H9 (cell line): ENCODE measurements around the gene DFFB. TPM values are rescaled to one million over a fixed set of nuclear protein-coding genes. Genes with fewer than 3 reads are reported as not detected.

Experiments used
- DNase-seq: peaks from one replicate; pipeline ENCODE4 v3.0.0-alpha.2; 2017
- H2AFZ ChIP-seq: one replicate; pipeline ENCODE4 v1.6.1; 2013; ENCODE audit warnings: mild to moderate bottlenecking, low read length, control low read depth, moderate library complexity
- H2AK5ac ChIP-seq: 2 replicates; pipeline ENCODE4 v1.6.1; 2013; ENCODE audit warnings: low read length, control low read depth, mixed read lengths; ENCODE audit not compliant: insufficient read length
- H2BK120ac ChIP-seq: one replicate; pipeline ENCODE4 v1.6.1; 2013; ENCODE audit warnings: low read depth, mild to moderate bottlenecking, low read length, control low read depth, inconsistent platforms; ENCODE audit not compliant: poor library complexity, severe bottlenecking
- H2BK12ac ChIP-seq: 2 replicates; pipeline ENCODE4 v1.6.1; 2013; ENCODE audit warnings: low read length, control low read depth, mixed read lengths, low read depth; ENCODE audit not compliant: insufficient read length
- H2BK15ac ChIP-seq: 2 replicates; pipeline ENCODE4 v1.6.1; 2013; ENCODE audit warnings: low read depth, low read length, control low read depth
- H2BK20ac ChIP-seq: one replicate; pipeline ENCODE4 v1.6.1; 2013; ENCODE audit warnings: low read depth, mild to moderate bottlenecking, low read length, control low read depth, inconsistent platforms; ENCODE audit not compliant: poor library complexity, severe bottlenecking
- H2BK5ac ChIP-seq: 2 replicates; pipeline ENCODE4 v1.6.1; 2013; ENCODE audit warnings: low read length, control low read depth, mixed read lengths; ENCODE audit not compliant: insufficient read length
- H3K14ac ChIP-seq: 2 replicates; pipeline ENCODE4 v1.6.1; 2013; ENCODE audit warnings: low read length, control low read depth; ENCODE audit not compliant: insufficient read depth
- H3K18ac ChIP-seq: 2 replicates; pipeline ENCODE4 v1.6.1; 2013; ENCODE audit warnings: low read depth, mild to moderate bottlenecking, mixed read lengths, low read length, control low read depth; ENCODE audit not compliant: insufficient read length
- H3K23ac ChIP-seq: 2 replicates; pipeline ENCODE4 v1.6.1; 2013; ENCODE audit warnings: low read length, control low read depth, mixed read lengths, low read depth; ENCODE audit not compliant: insufficient read length
- H3K23me2 ChIP-seq: 2 replicates; pipeline ENCODE4 v1.6.1; 2013; ENCODE audit warnings: low read depth, mild to moderate bottlenecking, mixed read lengths, low read length, control low read depth; ENCODE audit not compliant: insufficient read length, poor library complexity, severe bottlenecking
- H3K27ac ChIP-seq: 2 replicates; pipeline ENCODE4 v1.5.1; 2013; ENCODE audit warnings: low read length, control low read depth, mixed read lengths, low read depth; ENCODE audit not compliant: insufficient read length
- H3K27me3 ChIP-seq: 2 replicates; pipeline ENCODE4 v1.6.1; 2013; ENCODE audit warnings: low read length, control low read depth, inconsistent platforms; ENCODE audit not compliant: insufficient read depth
- H3K4ac ChIP-seq: 2 replicates; pipeline ENCODE4 v1.6.1; 2013; ENCODE audit warnings: low read depth, mild to moderate bottlenecking, control low read depth, inconsistent platforms, low read length, moderate library complexity
- H3K4me1 ChIP-seq: 2 replicates; pipeline ENCODE4 v1.6.1; 2013; ENCODE audit warnings: low read length, control low read depth, inconsistent platforms; ENCODE audit not compliant: insufficient read depth
- H3K4me2 ChIP-seq: 2 replicates; pipeline ENCODE4 v1.6.1; 2013; ENCODE audit warnings: low read length, control low read depth, mixed read lengths; ENCODE audit not compliant: insufficient read length, insufficient read depth
- H3K56ac ChIP-seq: 2 replicates; pipeline ENCODE4 v1.6.1; 2013; ENCODE audit warnings: low read depth, mild to moderate bottlenecking, mixed read lengths, low read length, control low read depth; ENCODE audit not compliant: insufficient read length
- H3K79me1 ChIP-seq: 2 replicates; pipeline ENCODE4 v1.6.1; 2013; ENCODE audit warnings: low read depth, mild to moderate bottlenecking, moderate library complexity, low read length, control low read depth, inconsistent platforms; ENCODE audit not compliant: insufficient read depth, poor library complexity, severe bottlenecking
- H3K79me2 ChIP-seq: 2 replicates; pipeline ENCODE4 v1.6.1; 2013; ENCODE audit warnings: low read length, control low read depth, inconsistent platforms; ENCODE audit not compliant: insufficient read depth
- H3K9ac ChIP-seq: 2 replicates; pipeline ENCODE4 v1.6.1; 2013; ENCODE audit warnings: low read length, control low read depth, mixed read lengths; ENCODE audit not compliant: insufficient read length; ENCODE audit errors: extremely low read depth
- H3K9me3 ChIP-seq: one replicate; pipeline ENCODE4 v1.6.1; 2013; ENCODE audit warnings: low read depth, low read length, inconsistent platforms; ENCODE audit not compliant: control insufficient read depth
- H3T11ph ChIP-seq: one replicate; pipeline ENCODE4 v1.6.1; 2013; ENCODE audit warnings: mild to moderate bottlenecking, low read length, control low read depth, inconsistent platforms
- H4K20me1 ChIP-seq: one replicate; pipeline ENCODE4 v1.6.1; 2013; ENCODE audit not compliant: control insufficient read depth, insufficient read length, insufficient read depth
- H4K5ac ChIP-seq: 2 replicates; pipeline ENCODE4 v1.6.1; 2013; ENCODE audit warnings: low read depth, mild to moderate bottlenecking, mixed read lengths, low read length, control low read depth; ENCODE audit not compliant: insufficient read length
- H4K8ac ChIP-seq: replicated peaks from 2 replicates; pipeline ENCODE4 v1.6.1; 2013; ENCODE audit warnings: low read length, control low read depth, mixed read lengths, low read depth; ENCODE audit not compliant: insufficient read length
- H4K91ac ChIP-seq: 2 replicates; pipeline ENCODE4 v1.6.1; 2013; ENCODE audit warnings: low read depth, mild to moderate bottlenecking, moderate library complexity, mixed read lengths, low read length, control low read depth; ENCODE audit not compliant: insufficient read length
- H3K27ac Mint-ChIP-seq, 3 experiments: 2 replicates in 2 of 3; 3 replicates in 1 of 3; pipeline ENCODE4 v1.8.0; 2020 to 2021; ENCODE audit warnings: mixed read lengths in 3 of 3, mild to moderate bottlenecking in 1 of 3, moderate library complexity in 1 of 3
- H3K27me3 Mint-ChIP-seq: 2 replicates; pipeline ENCODE4 v1.8.0; 2021; ENCODE audit warnings: low read depth, mild to moderate bottlenecking, moderate library complexity, mixed read lengths
- H3K36me3 Mint-ChIP-seq, 3 experiments: 2 replicates in 2 of 3; 3 replicates in 1 of 3; pipeline ENCODE4 v1.8.0; 2020 to 2021; ENCODE audit warnings: low read depth in 3 of 3, mixed read lengths in 3 of 3; ENCODE audit not compliant: insufficient read depth in 1 of 3
- H3K4me1 Mint-ChIP-seq, 2 experiments: 2 replicates each; pipeline ENCODE4 v1.8.0; 2020; ENCODE audit warnings: mixed read lengths in 2 of 2
- H3K4me3 Mint-ChIP-seq, 2 experiments: 2 replicates in 1 of 2; 3 replicates in 1 of 2; pipeline ENCODE4 v1.8.0; 2020 to 2021; ENCODE audit warnings: mild to moderate bottlenecking in 2 of 2, mixed read lengths in 2 of 2, moderate library complexity in 1 of 2
- H3K9me3 Mint-ChIP-seq, 2 experiments: 2 replicates in 1 of 2; 3 replicates in 1 of 2; pipeline ENCODE4 v1.8.0; 2020; ENCODE audit warnings: mild to moderate bottlenecking in 2 of 2, mixed read lengths in 2 of 2, moderate library complexity in 1 of 2
- WGBS: extraction: QIAGEN DNeasy Blood & Tissue Kit; methylation state at CpG from one replicate; pipeline ENCODE4 v1.1.7; 2013; ENCODE audit warnings: missing lambda C conversion rate, low lambda C conversion rate, mixed read lengths; ENCODE audit not compliant: insufficient read length; ENCODE audit errors: extremely low coverage; 5-methylcytosine and 5-hydroxymethylcytosine counted together
- total RNA-seq: library from RNA; stranded (reverse); gene quantifications from 2 replicates; pipeline ENCODE4 v1.2.1, GENCODE V29; 2021
- TF ChIP-seq, protein P1 (sequence below): fragments of 200-600 bp; sonication (generic); conservative IDR thresholded peaks from 3 replicates; pipeline ENCODE4 v1.8.0; 2021; ENCODE audit warnings: antibody characterized with exemption, mild to moderate bottlenecking

Gene DFFB
- total RNA-seq, 1 experiment from 2014 or later: 9.7 TPM

DNA sequence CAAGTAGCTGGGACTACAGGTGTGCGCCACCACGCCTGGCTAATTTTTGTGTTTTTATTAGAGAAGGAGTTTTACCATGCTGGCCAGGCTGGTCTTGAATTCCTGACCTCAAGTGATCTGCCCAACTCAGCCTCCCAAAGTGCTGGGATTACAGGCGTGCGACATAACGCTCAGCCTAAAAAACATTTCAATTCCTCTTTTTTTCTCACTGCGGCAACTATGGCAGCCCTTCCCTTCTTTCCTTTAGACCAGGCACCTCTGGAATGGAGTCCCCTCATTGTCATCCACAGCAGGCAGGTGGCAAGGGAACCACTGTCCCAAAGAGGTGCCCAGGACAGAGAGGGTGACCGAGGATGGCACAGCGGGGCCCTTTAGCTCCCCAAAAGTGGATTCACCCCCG lies 14.4 kb upstream of the DFFB start:
- Histone ChIP-seq H3K23ac (no peak overlapping the region), H2BK12ac (no peak overlapping the region), H3K79me2 (no peaks in the 10 kb centered on the region), H2BK15ac (no peak overlapping the region), H2BK5ac (no peak overlapping the region), H3K4ac (no peak overlapping the region), H2AFZ (no peak overlapping the region), H3K4me1 (no peaks in the 10 kb centered on the region), H3K9me3 (no peaks in the 10 kb centered on the region), H2AK5ac (no peak overlapping the region), H3K23me2 (no peaks in the 10 kb centered on the region), H3K4me2 (no peak overlapping the region), H3K27me3 (no peaks in the 10 kb centered on the region), H3K9ac (no peak overlapping the region), H4K20me1 (no peaks in the 10 kb centered on the region), H2BK120ac (no peak overlapping the region), H3T11ph (no peak overlapping the region), H4K91ac (no peak overlapping the region), H3K18ac (no peak overlapping the region), H4K8ac (no peak overlapping the region), H3K56ac (no peak overlapping the region), H3K14ac (no peak overlapping the region), H3K27ac (no peak overlapping the region), H3K79me1 (no peaks in the 10 kb centered on the region), H4K5ac (no peak overlapping the region), H2BK20ac (no peak overlapping the region)
- no peak overlapping the region; a peak in 1 of 5 replicates for H3K4me3 Mint-ChIP-seq
- H3K36me3 Mint-ChIP-seq: peaks cover 23 to 53% (median 31%) of the 10 kb centered on the region in 3 experiments
- H3K27me3 Mint-ChIP-seq: no peaks in the 10 kb centered on the region
- TF ChIP-seq, protein P1, sequence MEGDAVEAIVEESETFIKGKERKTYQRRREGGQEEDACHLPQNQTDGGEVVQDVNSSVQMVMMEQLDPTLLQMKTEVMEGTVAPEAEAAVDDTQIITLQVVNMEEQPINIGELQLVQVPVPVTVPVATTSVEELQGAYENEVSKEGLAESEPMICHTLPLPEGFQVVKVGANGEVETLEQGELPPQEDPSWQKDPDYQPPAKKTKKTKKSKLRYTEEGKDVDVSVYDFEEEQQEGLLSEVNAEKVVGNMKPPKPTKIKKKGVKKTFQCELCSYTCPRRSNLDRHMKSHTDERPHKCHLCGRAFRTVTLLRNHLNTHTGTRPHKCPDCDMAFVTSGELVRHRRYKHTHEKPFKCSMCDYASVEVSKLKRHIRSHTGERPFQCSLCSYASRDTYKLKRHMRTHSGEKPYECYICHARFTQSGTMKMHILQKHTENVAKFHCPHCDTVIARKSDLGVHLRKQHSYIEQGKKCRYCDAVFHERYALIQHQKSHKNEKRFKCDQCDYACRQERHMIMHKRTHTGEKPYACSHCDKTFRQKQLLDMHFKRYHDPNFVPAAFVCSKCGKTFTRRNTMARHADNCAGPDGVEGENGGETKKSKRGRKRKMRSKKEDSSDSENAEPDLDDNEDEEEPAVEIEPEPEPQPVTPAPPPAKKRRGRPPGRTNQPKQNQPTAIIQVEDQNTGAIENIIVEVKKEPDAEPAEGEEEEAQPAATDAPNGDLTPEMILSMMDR: no peak
- no peaks in the 10 kb centered on the region; a peak in 1 of 5 replicates for H3K9me3 Mint-ChIP-seq
- H3K4me1 Mint-ChIP-seq: no peaks in the 10 kb centered on the region
- no peak overlapping the region for H3K27ac Mint-ChIP-seq
- WGBS: no CpG with 5 or more reads among the region's 9 CpGs
- no peak for DNase-seq
